ENCODE results near the gene SPIRE1. TPM values are rescaled to one million over a fixed set of nuclear protein-coding genes. Genes with fewer than 3 reads are reported as not detected.

SPIRE1 gene
- total RNA-seq, 2 experiments from 2014 or later = 4.5 to 6.3 TPM

DNA sequence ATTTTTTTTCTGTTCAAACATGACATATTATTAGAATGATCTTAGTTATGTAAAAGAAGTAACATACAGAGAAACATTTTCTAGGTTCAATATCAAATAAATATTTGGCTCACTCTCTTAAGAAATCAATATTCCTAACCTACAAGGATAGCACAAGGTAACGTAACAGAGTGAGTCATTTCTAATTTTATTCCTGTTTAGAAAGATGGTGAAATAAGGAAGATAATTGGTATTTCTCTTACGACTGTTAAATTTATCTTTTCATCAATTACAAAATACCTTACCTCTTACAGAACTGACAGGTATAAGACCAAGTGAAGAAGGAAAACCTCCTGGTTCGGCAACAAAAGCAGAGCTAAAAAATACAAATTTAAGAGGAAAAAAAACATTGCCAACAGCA lies 205.1 kb downstream of the SPIRE1 start:
- Mint-ChIP-seq H3K36me3 (ENCODE audit: low read depth) (no peaks in the 10 kb centered on the region), H3K27ac (no peak overlapping the region), H3K27me3 (no peaks in the 10 kb centered on the region), H3K9me3 (no peaks in the 10 kb centered on the region), H3K4me3 (no peak overlapping the region), H3K4me1 (no peaks in the 10 kb centered on the region)
- DNase-seq = no peak
- CTCF ChIA-PET = no interaction called here
- POLR2A ChIA-PET = no interaction called here

DNA sequence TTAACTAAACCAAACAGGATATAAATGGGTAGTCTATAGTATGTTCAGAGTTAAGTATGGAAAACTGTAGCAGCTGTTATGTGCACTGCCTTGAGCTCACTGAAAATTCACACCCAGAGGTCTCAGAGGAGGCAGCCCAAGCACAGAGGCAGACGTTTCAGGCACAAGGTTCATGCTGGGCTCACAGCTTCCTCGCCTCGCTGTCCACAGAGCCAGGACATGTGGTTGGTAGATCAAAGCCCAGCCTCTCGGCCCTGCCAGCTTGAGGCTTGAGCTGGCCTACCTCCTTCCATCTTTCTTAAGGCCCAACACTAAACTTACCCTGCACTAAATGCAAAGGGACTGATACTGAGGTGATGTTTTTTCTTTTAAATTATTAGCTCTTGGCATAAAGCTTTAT lies 206.5 kb downstream of the SPIRE1 start:
- Mint-ChIP-seq H3K4me1 (no peaks in the 10 kb centered on the region), H3K9me3 (no peaks in the 10 kb centered on the region), H3K27me3 (no peaks in the 10 kb centered on the region), H3K27ac (no peak overlapping the region), H3K36me3 (ENCODE audit: low read depth) (no peaks in the 10 kb centered on the region), H3K4me3 (no peak overlapping the region)
- POLR2A ChIA-PET = no interaction called here
- DNase-seq = no peak
- CTCF ChIA-PET = interaction anchor here (1.6 kb wide), 1 partner anchor 60 kb away, joined by 4 read pairs; no protein-coding TSS in a partner anchor

DNA sequence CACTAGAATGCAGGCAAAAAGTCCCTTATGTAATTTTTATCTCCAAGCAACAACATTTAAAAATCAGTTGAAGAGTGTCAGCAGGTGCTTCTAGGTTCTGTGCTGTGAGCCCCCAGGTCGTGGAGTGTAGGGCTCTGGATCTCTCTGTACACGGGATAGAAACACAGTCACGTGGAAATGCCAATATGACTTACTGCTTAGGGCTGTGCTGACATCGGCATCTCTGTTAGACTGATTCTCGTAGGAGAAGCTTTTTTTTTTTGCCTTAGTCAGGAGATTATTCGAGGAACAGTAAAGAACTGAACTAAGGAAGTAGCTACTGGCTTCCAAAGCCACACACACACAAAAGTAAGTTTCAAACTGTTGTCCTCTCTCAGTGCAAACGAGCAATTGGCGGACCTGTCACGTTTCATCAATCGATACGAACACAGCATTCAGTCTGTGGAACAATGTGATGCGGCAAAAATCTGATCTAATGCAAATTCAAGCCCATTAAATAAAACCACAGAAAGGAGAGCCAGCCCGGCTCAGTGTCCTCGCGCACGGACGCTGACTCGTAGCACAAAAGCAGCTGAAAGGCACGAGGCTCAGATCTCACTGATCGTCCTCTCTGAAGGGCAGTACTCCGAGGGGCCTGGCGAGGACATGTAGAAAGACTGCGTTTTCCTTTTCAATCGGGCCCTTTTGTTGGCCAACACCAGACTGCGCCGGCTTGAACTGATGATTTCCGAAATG lies 208.7 kb downstream of the SPIRE1 start:
- ChIA-PET CTCF (no interaction called here), POLR2A (no interaction called here)
- no peak overlapping the region for H3K27ac Mint-ChIP-seq

DNA sequence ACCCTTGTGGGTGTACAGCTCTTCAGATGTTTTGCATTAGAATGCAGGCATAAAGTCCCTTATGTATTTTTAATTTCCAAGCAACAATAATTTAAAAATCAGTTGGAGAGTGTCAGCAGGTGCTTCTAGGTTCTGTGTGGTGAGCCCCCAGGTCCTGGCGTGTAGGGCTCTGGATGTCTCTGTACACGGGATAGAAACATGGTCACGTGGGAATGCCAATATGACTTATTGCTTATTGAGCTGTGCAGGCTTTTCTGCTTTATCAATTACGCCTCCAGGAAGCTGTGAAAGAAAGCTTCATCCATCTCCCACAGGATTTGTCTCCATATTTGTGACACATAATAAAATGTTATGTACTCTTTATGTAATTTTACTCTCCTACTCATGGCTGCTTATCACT lies 212.4 kb downstream of the SPIRE1 start:
- ChIA-PET CTCF (interaction anchor here (0.7 kb wide), 2 partner anchors 75 to 168 kb away, joined by 3 to 4 read pairs; no protein-coding TSS in a partner anchor), POLR2A (no interaction called here)
- no peak for DNase-seq
- no peak overlapping the region for H3K4me3 Mint-ChIP-seq
- no peak overlapping the region for H3K27ac Mint-ChIP-seq
- H3K9me3 Mint-ChIP-seq = no peaks in the 10 kb centered on the region
- no peaks in the 10 kb centered on the region for H3K27me3 Mint-ChIP-seq
- no peaks in the 10 kb centered on the region for H3K36me3 Mint-ChIP-seq (ENCODE audit: low read depth)
- H3K4me1 Mint-ChIP-seq = peaks cover 15% of the 10 kb centered on the region

More for the DNA sequence above, 208.7 kb downstream of the SPIRE1 start:
- Mint-ChIP-seq H3K36me3 (ENCODE audit: low read depth) (no peaks in the 10 kb centered on the region), H3K4me1 (peaks cover 5% of the 10 kb centered on the region), H3K4me3 (no peak overlapping the region), H3K27me3 (no peaks in the 10 kb centered on the region), H3K9me3 (no peaks in the 10 kb centered on the region)
- DNase-seq = no peak

DNA sequence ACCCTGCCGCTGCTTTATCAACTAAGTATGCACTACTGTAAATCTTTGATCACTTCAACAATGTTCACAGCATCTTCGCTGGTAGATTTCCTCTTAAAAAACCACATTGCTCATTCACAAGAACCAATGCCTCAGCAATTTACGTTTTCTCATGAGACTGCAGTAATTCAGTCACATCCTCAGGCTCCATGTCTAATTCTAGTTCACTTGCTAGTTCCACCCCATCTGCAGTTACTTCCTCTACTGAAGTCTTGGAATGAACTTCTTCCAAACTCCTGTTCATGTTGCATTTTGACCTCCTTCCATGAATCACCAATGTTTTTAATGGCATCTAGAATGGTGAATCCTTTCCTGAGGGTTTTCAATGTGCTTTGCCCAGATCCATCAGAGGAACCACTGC lies 214.4 kb downstream of the SPIRE1 start:
- CTCF ChIA-PET = no interaction called here
- no peak overlapping the region for H3K4me3 Mint-ChIP-seq

DNA sequence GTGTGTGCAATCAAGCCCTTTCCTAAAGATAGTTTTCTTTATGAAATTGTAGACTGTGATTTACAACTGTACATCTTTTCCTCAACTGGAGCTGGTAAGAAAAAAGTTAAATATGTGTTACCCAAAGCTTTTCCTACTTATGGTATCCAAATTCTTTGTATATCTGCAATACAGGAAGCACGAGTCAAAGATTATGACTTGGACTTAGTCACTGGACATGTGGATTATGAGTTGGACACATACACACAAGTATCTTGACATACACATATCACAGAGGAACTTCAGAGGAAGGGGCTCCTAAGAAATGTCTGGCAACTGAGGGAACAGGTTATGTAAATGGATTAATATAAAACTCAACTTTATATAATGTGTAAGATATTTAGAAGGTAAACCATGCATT lies 215.0 kb downstream of the SPIRE1 start:
- DNase-seq = no peak
- no peaks in the 10 kb centered on the region for H3K27me3 Mint-ChIP-seq
- H3K36me3 Mint-ChIP-seq (ENCODE audit: low read depth) = no peaks in the 10 kb centered on the region
- no peak overlapping the region for H3K4me3 Mint-ChIP-seq
- POLR2A ChIA-PET = no interaction called here
- no peak overlapping the region for H3K27ac Mint-ChIP-seq
- CTCF ChIA-PET = no interaction called here
- peaks cover 15% of the 10 kb centered on the region for H3K4me1 Mint-ChIP-seq
- H3K9me3 Mint-ChIP-seq = no peaks in the 10 kb centered on the region

More for the DNA sequence above, 214.4 kb downstream of the SPIRE1 start:
- H3K27ac Mint-ChIP-seq = no peak overlapping the region
- no peak for DNase-seq
- H3K9me3 Mint-ChIP-seq = no peaks in the 10 kb centered on the region
- H3K36me3 Mint-ChIP-seq (ENCODE audit: low read depth) = no peaks in the 10 kb centered on the region
- no peaks in the 10 kb centered on the region for H3K27me3 Mint-ChIP-seq
- peaks cover 15% of the 10 kb centered on the region for H3K4me1 Mint-ChIP-seq
- POLR2A ChIA-PET = no interaction called here

DNA sequence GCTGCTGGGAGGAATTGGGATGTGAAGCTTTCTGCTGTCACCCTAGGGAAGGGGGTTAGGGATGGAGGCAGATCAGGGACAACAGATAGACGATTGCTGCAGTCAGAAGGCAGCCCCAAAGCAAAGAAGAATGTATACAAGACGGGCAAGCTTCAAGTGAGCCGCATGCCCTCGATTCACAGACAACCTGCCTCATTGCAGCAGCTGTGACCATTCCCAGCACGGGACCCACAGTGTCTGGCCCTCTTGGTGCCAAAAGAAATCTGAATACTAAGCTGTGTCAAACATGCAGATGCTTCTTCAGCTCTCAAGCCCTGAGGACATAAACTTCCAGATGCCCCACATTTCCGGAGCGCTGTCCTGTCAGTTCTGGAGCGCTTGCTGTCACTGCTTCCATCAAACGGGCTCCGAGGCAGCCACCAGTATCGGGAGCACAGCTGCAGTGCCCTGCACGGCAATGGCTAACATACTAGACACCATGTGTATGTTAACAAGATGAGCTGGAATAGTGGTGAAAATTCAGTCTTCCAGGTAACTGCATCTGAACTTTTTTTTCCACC lies 216.4 kb downstream of the SPIRE1 start:
- Mint-ChIP-seq H3K4me1 (peaks cover 15% of the 10 kb centered on the region), H3K27me3 (no peaks in the 10 kb centered on the region), H3K36me3 (ENCODE audit: low read depth) (no peaks in the 10 kb centered on the region), H3K4me3 (no peak overlapping the region), H3K9me3 (no peaks in the 10 kb centered on the region), H3K27ac (no peak overlapping the region)
- no peak for DNase-seq
- ChIA-PET POLR2A (no interaction called here), CTCF (no interaction called here)

DNA sequence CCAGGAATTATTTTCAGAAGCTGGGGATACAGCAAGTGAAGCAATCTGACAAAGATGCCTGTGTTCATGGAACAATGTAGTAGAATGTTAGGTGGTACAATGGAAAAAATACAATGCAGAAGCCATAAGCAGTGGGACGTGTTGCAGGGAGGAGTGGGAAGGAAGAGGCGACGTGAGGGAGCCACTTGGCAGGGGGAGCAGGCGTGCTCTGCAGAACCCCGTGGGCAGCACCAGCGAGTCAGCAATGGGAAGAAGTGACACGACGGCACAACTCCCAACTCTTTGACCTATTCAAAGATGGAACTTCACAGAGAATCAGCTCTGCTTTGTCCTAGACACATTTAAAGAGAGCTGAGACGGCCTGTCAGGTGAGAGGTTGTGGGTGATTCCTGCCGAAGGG lies 219.7 kb downstream of the SPIRE1 start:
- CTCF ChIA-PET = interaction anchor here (0.6 kb wide), 1 partner anchor 1106 kb away, joined by 4 read pairs; no protein-coding TSS in a partner anchor
- H3K4me1 Mint-ChIP-seq = peaks cover 4% of the 10 kb centered on the region
- POLR2A ChIA-PET = no interaction called here
- H3K27me3 Mint-ChIP-seq = no peaks in the 10 kb centered on the region
- H3K27ac Mint-ChIP-seq = no peak overlapping the region
- H3K9me3 Mint-ChIP-seq = no peaks in the 10 kb centered on the region
- DNase-seq = no peak
- no peak overlapping the region for H3K4me3 Mint-ChIP-seq
- H3K36me3 Mint-ChIP-seq (ENCODE audit: low read depth) = no peaks in the 10 kb centered on the region

DNA sequence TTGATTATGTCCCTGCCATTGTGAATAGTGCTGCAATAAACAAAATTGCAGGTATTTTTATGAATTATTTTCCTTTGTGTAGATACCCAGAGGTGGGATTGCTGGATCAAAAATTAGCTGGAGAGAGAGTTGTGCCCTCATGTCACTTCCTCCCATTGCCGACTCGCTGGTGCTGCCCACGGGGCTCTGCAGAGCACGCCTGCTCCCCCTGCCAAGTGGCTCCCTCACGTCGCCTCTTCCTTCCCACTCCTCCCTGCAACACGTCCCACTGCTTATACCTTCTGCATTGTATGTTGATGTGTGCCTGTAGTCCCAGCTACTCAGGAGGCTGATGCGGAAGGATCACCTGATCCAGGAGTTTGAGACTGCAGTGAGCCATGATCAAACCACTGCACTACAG lies 222.0 kb downstream of the SPIRE1 start:
- DNase-seq = no peak
- Mint-ChIP-seq H3K27ac (no peak overlapping the region), H3K4me1 (no peaks in the 10 kb centered on the region), H3K4me3 (no peak overlapping the region), H3K27me3 (no peaks in the 10 kb centered on the region), H3K36me3 (ENCODE audit: low read depth) (peaks cover 2% of the 10 kb centered on the region), H3K9me3 (no peaks in the 10 kb centered on the region)
- POLR2A ChIA-PET = no interaction called here
- CTCF ChIA-PET = no interaction called here

DNA sequence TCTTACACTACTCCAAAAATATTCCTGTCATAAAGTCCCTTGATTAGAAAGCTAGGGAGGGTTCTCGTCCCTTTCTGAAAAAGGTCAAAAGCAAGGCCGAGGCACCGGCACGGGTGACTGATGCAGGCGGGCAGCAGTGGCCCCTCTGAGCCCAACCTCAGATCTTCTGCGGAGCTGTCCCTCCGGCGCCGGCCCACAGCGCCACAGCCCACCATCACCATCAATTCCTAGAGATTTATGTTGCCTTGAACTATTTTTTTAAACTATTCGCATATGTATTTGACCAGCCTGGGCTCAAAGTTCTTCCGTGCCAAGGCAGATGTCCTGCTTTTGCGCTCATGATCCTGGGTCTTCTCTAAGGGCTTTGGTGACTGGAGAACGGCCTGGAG lies 223.4 kb downstream of the SPIRE1 start:
- CTCF ChIA-PET = no interaction called here

DNA sequence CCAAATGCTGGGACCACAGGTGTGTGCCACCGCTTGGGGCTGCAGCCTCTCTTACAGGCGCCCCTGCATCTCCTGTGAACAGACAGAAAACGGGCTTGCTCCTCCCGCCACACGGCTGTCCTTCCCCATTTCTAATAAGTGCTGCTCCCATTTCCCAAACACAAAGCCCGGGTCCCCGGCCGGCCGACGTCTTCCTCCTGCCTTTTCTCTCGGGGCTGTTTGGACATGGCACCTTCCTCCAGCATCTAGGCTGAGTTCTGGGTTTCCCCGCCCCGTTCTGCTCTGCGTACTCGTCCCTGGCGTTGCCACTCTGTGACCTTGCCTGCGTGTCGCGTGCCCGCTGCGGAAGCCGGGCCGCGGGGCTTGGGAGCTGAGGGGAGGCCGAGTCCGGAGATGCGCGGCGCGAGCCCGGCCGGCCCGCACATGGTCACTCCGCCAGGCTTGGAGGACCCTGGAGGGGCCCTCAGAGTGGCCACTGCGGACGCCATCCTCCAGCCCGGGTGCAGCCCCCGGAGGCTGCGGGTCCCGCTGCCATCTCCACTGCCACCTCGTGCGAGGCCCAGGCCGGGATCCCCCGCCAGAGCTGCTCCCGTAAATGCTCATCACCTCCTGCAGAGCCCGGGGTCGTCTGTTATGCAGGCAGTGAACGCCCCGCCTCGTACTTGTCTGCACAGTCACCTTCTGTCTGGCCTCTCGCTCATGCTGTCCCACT lies 223.9 kb downstream of the SPIRE1 start:
- ChIA-PET CTCF (no interaction called here), POLR2A (no interaction called here)
- Mint-ChIP-seq H3K4me1 (no peaks in the 10 kb centered on the region), H3K27me3 (no peaks in the 10 kb centered on the region), H3K36me3 (ENCODE audit: low read depth) (peaks cover 2% of the 10 kb centered on the region), H3K27ac (no peak overlapping the region), H3K4me3 (no peak overlapping the region), H3K9me3 (no peaks in the 10 kb centered on the region)
- DNase-seq = no peak

More for the DNA sequence above, 223.4 kb downstream of the SPIRE1 start:
- no peak overlapping the region for H3K27ac Mint-ChIP-seq
- no peak for DNase-seq
- H3K9me3 Mint-ChIP-seq = no peaks in the 10 kb centered on the region
- H3K4me3 Mint-ChIP-seq = no peak overlapping the region
- H3K4me1 Mint-ChIP-seq = no peaks in the 10 kb centered on the region
- peaks cover 2% of the 10 kb centered on the region for H3K36me3 Mint-ChIP-seq (ENCODE audit: low read depth)
- no peaks in the 10 kb centered on the region for H3K27me3 Mint-ChIP-seq
- POLR2A ChIA-PET = no interaction called here

DNA sequence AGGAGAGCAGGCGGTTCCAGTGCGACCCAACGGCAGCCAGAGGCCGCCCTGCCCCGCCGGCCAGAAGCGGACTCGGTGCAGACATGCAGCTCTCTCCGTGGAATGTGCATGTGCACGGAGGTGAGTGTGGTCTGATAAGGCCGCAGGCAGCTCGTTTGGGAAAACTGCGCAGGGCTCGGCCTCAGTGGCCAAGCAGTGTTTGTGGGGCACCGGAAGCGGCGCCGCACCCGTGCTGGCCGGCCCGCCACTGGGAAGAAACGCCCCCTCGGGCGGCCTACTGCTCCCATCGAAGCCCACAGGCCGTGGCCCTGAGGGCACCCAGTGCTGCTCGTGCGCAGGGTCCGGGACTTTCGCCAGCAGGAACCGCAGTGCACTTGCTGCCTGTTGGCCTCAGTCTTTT lies 225.0 kb downstream of the SPIRE1 start:
- Mint-ChIP-seq H3K27me3 (no peaks in the 10 kb centered on the region), H3K9me3 (no peaks in the 10 kb centered on the region), H3K4me3 (no peak overlapping the region), H3K36me3 (ENCODE audit: low read depth) (peaks cover 2% of the 10 kb centered on the region), H3K27ac (no peak overlapping the region), H3K4me1 (no peaks in the 10 kb centered on the region)
- DNase-seq = no peak
- ChIA-PET CTCF (no interaction called here), POLR2A (no interaction called here)

DNA sequence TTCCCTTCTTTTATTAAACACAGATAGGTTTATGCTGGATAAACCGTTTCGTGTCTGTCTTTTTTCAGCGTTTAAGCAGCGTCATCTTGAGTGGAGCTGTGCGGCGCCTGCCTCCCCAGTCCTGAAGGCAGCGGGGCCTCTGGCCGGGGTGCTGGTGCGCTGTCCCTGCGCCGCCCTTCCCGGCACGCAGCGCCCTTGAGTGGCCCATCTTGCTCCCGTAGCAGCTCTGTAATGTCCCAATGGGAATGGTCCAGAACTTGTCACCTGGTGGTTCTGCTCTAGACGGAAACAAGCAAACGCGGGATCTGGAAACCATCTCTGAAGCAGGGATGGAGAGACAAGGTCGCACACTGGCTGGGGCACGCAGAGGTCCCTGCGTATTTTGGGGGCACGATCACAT lies 225.7 kb downstream of the SPIRE1 start:
- no peak overlapping the region for H3K4me3 Mint-ChIP-seq

DNA sequence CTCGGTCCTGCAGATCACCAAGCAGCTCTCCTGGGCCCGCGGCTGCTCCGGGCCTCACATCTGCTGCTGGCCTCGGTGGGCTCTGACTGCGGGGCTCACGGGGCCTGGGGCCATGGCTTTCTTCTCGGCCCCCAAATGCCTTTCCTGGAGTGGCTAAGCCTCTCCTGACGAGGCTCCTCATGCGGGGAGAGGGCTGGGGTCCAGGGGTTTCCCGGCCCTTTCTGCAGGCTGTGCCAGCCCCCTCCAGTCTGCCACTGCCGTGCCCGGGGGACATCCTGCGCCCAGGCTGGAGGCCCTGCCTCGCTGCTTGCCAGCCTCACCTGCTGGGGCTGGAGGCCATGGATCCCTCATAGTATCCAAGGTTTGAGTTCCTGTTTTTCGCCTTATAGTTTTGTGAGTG lies 226.3 kb downstream of the SPIRE1 start:
- no peaks in the 10 kb centered on the region for H3K27me3 Mint-ChIP-seq
- peaks cover 4% of the 10 kb centered on the region for H3K4me1 Mint-ChIP-seq
- H3K9me3 Mint-ChIP-seq = no peaks in the 10 kb centered on the region
- POLR2A ChIA-PET = no interaction called here
- peaks cover 2% of the 10 kb centered on the region for H3K36me3 Mint-ChIP-seq (ENCODE audit: low read depth)
- DNase-seq = no peak
- no peak overlapping the region for H3K27ac Mint-ChIP-seq
- no peak overlapping the region for H3K4me3 Mint-ChIP-seq
- CTCF ChIA-PET = no interaction called here

More for the DNA sequence above, 225.7 kb downstream of the SPIRE1 start:
- no peaks in the 10 kb centered on the region for H3K9me3 Mint-ChIP-seq
- no peaks in the 10 kb centered on the region for H3K4me1 Mint-ChIP-seq
- POLR2A ChIA-PET = no interaction called here
- CTCF ChIA-PET = no interaction called here
- peaks cover 2% of the 10 kb centered on the region for H3K36me3 Mint-ChIP-seq (ENCODE audit: low read depth)
- DNase-seq = no peak
- H3K27ac Mint-ChIP-seq = no peak overlapping the region
- H3K27me3 Mint-ChIP-seq = no peaks in the 10 kb centered on the region

All from activated CD4-positive, alpha-beta memory T cell treated with anti-CD3 and anti-CD28 coated beads, Interleukin-2, amount 10 ng/mL, durations not matched to agents 7 days and 5 days (primary cell).